Measurements from ENCODE around the gene ABLIM2.

ABLIM2 gene

DNA sequence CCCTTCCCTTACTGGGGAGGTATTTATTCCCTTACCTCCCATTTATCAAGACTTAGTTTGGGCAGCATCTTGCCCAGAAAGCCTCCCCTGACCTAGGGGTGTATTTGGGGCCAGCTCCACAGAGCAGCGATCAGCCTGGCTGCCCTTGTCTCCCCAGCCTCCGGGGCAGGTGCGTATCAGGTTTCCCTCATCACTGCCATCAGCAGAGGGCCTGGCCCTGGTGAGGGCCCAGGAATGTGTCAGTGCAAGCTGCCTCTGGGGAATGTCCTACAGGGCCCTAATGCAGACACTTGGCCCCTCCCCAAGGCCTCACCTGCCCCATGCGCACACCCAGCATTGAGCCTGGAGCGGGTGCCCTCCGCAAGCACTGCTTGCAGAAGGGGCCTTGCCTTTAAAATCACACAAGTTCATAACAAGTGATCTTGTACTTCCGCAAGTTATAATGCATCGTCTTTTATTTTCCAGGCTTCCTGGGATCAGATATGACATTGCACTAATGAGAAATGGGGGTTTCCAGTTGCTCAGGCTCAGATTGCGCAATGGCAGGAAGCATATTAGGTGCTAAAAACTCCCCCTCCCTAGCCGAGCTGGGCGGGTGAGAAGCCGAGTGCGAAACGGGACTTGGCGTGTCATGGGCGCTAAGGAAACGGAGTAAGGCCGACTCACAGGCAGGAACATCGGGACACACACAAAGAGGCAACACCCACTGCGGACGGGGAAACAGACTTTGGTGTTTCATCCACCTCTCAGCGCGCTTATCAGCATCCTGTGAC lies 193.5 kb downstream of the ABLIM2 start:
- Histone ChIP-seq H4K5ac (ENCODE audit: low read length) (no peak overlapping the region), H2AK5ac (ENCODE audit: low read length) (peak overlapping the region; percentile 15), H2BK5ac (ENCODE audit: low read length) (no peak overlapping the region), H4K8ac (ENCODE audit: low read depth, low read length) (no peak overlapping the region), H3K4me1 (ENCODE audit: control insufficient read depth, low read depth, low read length) (peaks cover 3% of the 10 kb centered on the region), H2BK15ac (replicated peaks; ENCODE audit: low read depth) (no peak overlapping the region), H3K79me1 (ENCODE audit: low read length) (no peaks in the 10 kb centered on the region), H3K18ac (ENCODE audit: low read length) (no peak overlapping the region), H3K79me2 (ENCODE audit: control insufficient read depth, insufficient read depth, low read length) (no peaks in the 10 kb centered on the region), H3K27me3 (ENCODE audit: insufficient read depth, low read length, poor library complexity) (no peaks in the 10 kb centered on the region), H3K4me3 (ENCODE audit: low read length) (no peak overlapping the region), H3K4ac (ENCODE audit: low read depth, low read length) (no peak overlapping the region), H3K56ac (ENCODE audit: low read length) (no peak overlapping the region), H3K23ac (ENCODE audit: low read length) (no peak overlapping the region), H2BK120ac (ENCODE audit: low read depth, low read length) (no peak overlapping the region), H3K4me2 (ENCODE audit: low read length) (no peak overlapping the region), H3K27ac (ENCODE audit: low read depth, low read length) (no peak overlapping the region), H3K36me3 (ENCODE audit: control insufficient read depth, insufficient read depth, low read length) (no peaks in the 10 kb centered on the region), H3K9ac (ENCODE audit: low read length) (no peak overlapping the region)
- DNase-seq = peak; percentile 46
- no CpG with 5 or more reads among the region's 23 CpGs for WGBS (ENCODE audit: extremely low coverage, insufficient coverage, low lambda C conversion rate)

DNA sequence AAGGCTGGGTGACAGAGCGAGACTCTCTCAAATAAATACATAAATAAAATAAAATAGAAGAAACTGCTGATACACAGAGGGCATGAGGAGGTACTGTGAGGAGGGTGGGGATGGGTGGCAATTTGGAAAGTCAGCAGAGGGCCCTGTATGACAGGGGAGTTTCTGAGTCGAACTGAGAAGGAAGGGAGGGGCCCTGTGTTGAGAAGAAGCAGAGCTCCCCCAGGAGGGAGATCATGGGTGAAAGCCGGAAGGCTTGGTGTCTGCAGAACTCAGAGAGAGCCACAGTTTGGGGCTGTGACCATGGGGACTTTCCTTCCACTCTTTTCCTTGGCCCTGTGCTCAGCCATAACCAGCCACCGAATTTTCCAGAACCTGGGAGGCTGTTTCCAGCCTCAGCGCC lies 194.2 kb downstream of the ABLIM2 start:
- no peak overlapping the region for H2BK120ac ChIP-seq (ENCODE audit: low read depth, low read length)
- no peaks in the 10 kb centered on the region for H3K27me3 ChIP-seq (ENCODE audit: insufficient read depth, low read length, poor library complexity)
- no peak overlapping the region for H3K27ac ChIP-seq (ENCODE audit: low read depth, low read length)
- no peak overlapping the region for H4K5ac ChIP-seq (ENCODE audit: low read length)
- DNase-seq = no peak
- no peak overlapping the region for H2BK5ac ChIP-seq (ENCODE audit: low read length)
- H3K4me3 ChIP-seq (ENCODE audit: low read length) = no peak overlapping the region
- no peak overlapping the region for H3K9ac ChIP-seq (ENCODE audit: low read length)
- peak overlapping the region; percentile 15 for H2AK5ac ChIP-seq (ENCODE audit: low read length)
- H3K79me1 ChIP-seq (ENCODE audit: low read length) = no peaks in the 10 kb centered on the region
- H3K36me3 ChIP-seq (ENCODE audit: control insufficient read depth, insufficient read depth, low read length) = no peaks in the 10 kb centered on the region
- no peak overlapping the region for H3K4ac ChIP-seq (ENCODE audit: low read depth, low read length)
- no peak overlapping the region for H3K18ac ChIP-seq (ENCODE audit: low read length)
- no peak overlapping the region for H4K8ac ChIP-seq (ENCODE audit: low read depth, low read length)
- no peak overlapping the region for H3K56ac ChIP-seq (ENCODE audit: low read length)
- no peak overlapping the region for H2BK15ac ChIP-seq (replicated peaks; ENCODE audit: low read depth)
- no peak overlapping the region for H3K4me2 ChIP-seq (ENCODE audit: low read length)
- no peaks in the 10 kb centered on the region for H3K4me1 ChIP-seq (ENCODE audit: control insufficient read depth, low read depth, low read length)
- H3K79me2 ChIP-seq (ENCODE audit: control insufficient read depth, insufficient read depth, low read length) = no peaks in the 10 kb centered on the region
- no CpG with 5 or more reads among the region's 5 CpGs for WGBS (ENCODE audit: extremely low coverage, insufficient coverage, low lambda C conversion rate)
- no peak overlapping the region for H3K23ac ChIP-seq (ENCODE audit: low read length)

DNA sequence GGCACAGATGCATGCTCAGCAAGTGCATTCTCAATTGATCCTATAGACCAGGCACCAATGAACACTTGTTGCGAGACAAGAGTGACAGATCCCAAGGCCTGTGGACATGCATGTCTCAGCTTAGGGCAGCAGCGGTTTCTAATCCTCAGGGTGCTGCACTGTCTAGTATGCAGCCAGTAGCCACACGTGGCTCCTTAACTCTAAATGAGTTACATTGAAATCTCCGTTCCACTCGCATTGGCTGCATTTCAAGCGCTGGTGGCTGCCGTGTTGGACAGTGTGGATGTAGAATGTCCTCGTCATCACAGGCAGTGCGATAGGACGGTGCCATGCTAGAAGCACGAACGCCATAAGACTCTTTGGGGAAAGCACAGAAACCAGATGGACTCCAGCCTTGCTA lies 194.9 kb downstream of the ABLIM2 start:
- no peak overlapping the region for H2BK120ac ChIP-seq (ENCODE audit: low read depth, low read length)
- H3K4me1 ChIP-seq (ENCODE audit: control insufficient read depth, low read depth, low read length) = no peaks in the 10 kb centered on the region
- no peaks in the 10 kb centered on the region for H3K27me3 ChIP-seq (ENCODE audit: insufficient read depth, low read length, poor library complexity)
- H3K79me1 ChIP-seq (ENCODE audit: low read length) = no peaks in the 10 kb centered on the region
- H3K56ac ChIP-seq (ENCODE audit: low read length) = no peak overlapping the region
- no peak overlapping the region for H3K18ac ChIP-seq (ENCODE audit: low read length)
- H3K4ac ChIP-seq (ENCODE audit: low read depth, low read length) = no peak overlapping the region
- no peak overlapping the region for H3K23ac ChIP-seq (ENCODE audit: low read length)
- no peak overlapping the region for H3K4me2 ChIP-seq (ENCODE audit: low read length)
- WGBS (ENCODE audit: extremely low coverage, insufficient coverage, low lambda C conversion rate) = no CpG with 5 or more reads among the region's 12 CpGs
- H2BK5ac ChIP-seq (ENCODE audit: low read length) = no peak overlapping the region
- no peaks in the 10 kb centered on the region for H3K79me2 ChIP-seq (ENCODE audit: control insufficient read depth, insufficient read depth, low read length)
- H3K36me3 ChIP-seq (ENCODE audit: control insufficient read depth, insufficient read depth, low read length) = no peaks in the 10 kb centered on the region
- no peak overlapping the region for H3K4me3 ChIP-seq (ENCODE audit: low read length)
- H3K27ac ChIP-seq (ENCODE audit: low read depth, low read length) = no peak overlapping the region
- no peak for DNase-seq
- no peak overlapping the region for H2AK5ac ChIP-seq (ENCODE audit: low read length)
- no peak overlapping the region for H4K5ac ChIP-seq (ENCODE audit: low read length)
- no peak overlapping the region for H2BK15ac ChIP-seq (replicated peaks; ENCODE audit: low read depth)
- H4K8ac ChIP-seq (ENCODE audit: low read depth, low read length) = no peak overlapping the region
- no peak overlapping the region for H3K9ac ChIP-seq (ENCODE audit: low read length)

DNA sequence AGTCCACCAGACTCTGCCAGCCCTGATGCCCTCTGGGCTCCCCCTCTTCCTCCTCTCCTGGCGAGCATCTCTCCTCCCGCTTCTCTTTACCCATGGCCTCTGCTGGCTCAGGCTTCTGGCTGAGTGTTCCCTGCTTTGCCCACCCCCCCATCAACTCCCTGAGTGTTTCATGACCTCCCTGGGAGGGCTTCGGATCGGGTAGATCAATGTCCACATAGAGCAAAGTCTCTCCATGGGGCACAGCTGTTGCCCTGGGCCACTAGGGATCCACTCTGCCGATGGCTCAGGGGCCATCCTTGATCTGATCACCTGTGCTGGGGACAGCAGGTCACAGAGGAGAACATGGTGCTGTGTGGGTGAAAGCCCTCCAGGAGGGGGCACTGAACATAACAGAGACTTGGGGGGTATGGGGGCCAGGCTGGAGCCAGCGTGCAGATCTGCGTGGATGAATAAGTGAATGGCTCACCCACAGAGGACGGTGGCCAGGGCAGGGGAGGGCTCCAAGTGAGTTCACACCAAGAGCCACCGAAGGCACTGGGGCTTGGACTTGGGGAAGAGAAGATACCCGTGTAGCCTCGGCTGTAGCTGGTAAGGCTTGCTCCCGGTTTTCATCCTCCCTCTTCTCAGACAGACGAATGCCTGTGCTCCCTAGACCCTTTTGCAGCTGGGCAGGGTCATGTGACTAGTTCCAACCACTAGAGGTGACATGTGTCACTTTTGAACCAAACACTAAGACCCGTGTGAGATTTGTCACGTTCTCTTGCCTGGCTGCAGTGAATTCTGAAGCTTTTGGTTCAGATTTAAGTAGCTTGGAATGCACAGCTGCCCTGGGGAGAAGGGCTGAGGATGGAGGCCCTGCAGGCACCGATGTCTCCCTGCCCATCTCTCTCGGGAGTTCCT lies 195.8 kb downstream of the ABLIM2 start:
- no peak for DNase-seq
- no peaks in the 10 kb centered on the region for H3K79me1 ChIP-seq (ENCODE audit: low read length)
- no peak overlapping the region for H3K9ac ChIP-seq (ENCODE audit: low read length)

DNA sequence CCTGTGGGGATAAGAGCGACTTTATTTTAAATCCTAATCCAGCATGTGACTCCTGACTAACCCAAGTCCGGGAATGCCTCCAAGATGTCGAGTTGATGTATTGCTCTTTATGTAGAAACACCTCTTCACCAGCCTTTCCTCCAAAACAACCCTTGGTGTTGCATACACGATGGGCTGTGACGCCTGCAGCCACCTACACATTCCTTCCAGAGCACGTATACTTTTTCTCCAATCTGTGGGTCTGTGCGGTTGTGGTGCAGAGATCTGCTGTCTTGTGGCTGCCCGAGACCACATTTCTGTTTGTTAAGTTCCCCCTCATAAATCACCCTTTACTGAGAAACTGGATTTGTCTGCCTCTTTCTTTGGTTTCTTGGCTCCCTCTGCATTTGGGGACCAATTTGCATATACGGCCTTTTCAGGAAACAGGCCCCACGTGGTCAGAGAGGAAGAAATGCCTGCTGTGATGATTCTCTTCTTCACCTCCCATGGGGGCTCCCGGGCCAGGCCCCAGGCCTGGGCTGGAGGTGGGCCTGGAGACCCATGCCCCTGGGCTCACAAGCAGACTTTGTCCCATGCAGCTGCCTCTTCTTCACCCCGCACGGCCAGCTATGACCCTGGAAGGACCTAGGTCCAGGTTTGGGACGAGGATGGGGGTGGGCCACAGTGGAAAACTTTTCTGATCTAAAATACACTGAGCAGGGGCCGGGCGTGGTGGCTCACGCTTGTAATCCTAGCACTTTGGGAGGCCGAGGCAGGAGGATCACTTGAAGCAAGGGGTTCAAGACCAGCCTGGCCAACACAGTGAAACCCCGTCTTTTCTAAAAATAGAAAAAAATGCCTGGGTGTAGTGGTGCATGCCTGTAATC lies 197.6 kb downstream of the ABLIM2 start:
- no peak overlapping the region for H2BK120ac ChIP-seq (ENCODE audit: low read depth, low read length)
- no peak overlapping the region for H2AK5ac ChIP-seq (ENCODE audit: low read length)
- no peak overlapping the region for H2BK5ac ChIP-seq (ENCODE audit: low read length)
- WGBS (ENCODE audit: extremely low coverage, insufficient coverage, low lambda C conversion rate) = no CpG with 5 or more reads among the region's 19 CpGs
- H3K9ac ChIP-seq (ENCODE audit: low read length) = no peak overlapping the region
- H3K4me1 ChIP-seq (ENCODE audit: control insufficient read depth, low read depth, low read length) = peaks cover 6% of the 10 kb centered on the region
- no peaks in the 10 kb centered on the region for H3K79me2 ChIP-seq (ENCODE audit: control insufficient read depth, insufficient read depth, low read length)
- H3K4ac ChIP-seq (ENCODE audit: low read depth, low read length) = no peak overlapping the region
- H3K36me3 ChIP-seq (ENCODE audit: control insufficient read depth, insufficient read depth, low read length) = no peaks in the 10 kb centered on the region
- H4K5ac ChIP-seq (ENCODE audit: low read length) = no peak overlapping the region
- no peak overlapping the region for H3K56ac ChIP-seq (ENCODE audit: low read length)
- no peak overlapping the region for H4K8ac ChIP-seq (ENCODE audit: low read depth, low read length)
- no peak overlapping the region for H3K4me2 ChIP-seq (ENCODE audit: low read length)
- H3K79me1 ChIP-seq (ENCODE audit: low read length) = no peaks in the 10 kb centered on the region
- no peak overlapping the region for H3K23ac ChIP-seq (ENCODE audit: low read length)
- DNase-seq = no peak
- H3K18ac ChIP-seq (ENCODE audit: low read length) = no peak overlapping the region
- H3K4me3 ChIP-seq (ENCODE audit: low read length) = no peak overlapping the region
- H2BK15ac ChIP-seq (replicated peaks; ENCODE audit: low read depth) = no peak overlapping the region
- no peak overlapping the region for H3K27ac ChIP-seq (ENCODE audit: low read depth, low read length)
- H3K27me3 ChIP-seq (ENCODE audit: insufficient read depth, low read length, poor library complexity) = no peaks in the 10 kb centered on the region

More for the DNA sequence above, 195.8 kb downstream of the ABLIM2 start:
- Histone ChIP-seq H3K4me3 (ENCODE audit: low read length) (no peak overlapping the region), H2BK120ac (ENCODE audit: low read depth, low read length) (no peak overlapping the region), H3K79me2 (ENCODE audit: control insufficient read depth, insufficient read depth, low read length) (no peaks in the 10 kb centered on the region), H3K23ac (ENCODE audit: low read length) (no peak overlapping the region), H3K27me3 (ENCODE audit: insufficient read depth, low read length, poor library complexity) (no peaks in the 10 kb centered on the region), H4K5ac (ENCODE audit: low read length) (no peak overlapping the region), H2AK5ac (ENCODE audit: low read length) (no peak overlapping the region), H3K4me1 (ENCODE audit: control insufficient read depth, low read depth, low read length) (no peaks in the 10 kb centered on the region), H3K4me2 (ENCODE audit: low read length) (no peak overlapping the region), H4K8ac (ENCODE audit: low read depth, low read length) (no peak overlapping the region), H2BK15ac (replicated peaks; ENCODE audit: low read depth) (no peak overlapping the region), H3K36me3 (ENCODE audit: control insufficient read depth, insufficient read depth, low read length) (no peaks in the 10 kb centered on the region), H2BK5ac (ENCODE audit: low read length) (no peak overlapping the region), H3K56ac (ENCODE audit: low read length) (peak overlapping the region; percentile 51), H3K27ac (ENCODE audit: low read depth, low read length) (no peak overlapping the region), H3K4ac (ENCODE audit: low read depth, low read length) (no peak overlapping the region), H3K18ac (ENCODE audit: low read length) (no peak overlapping the region)
- no CpG with 5 or more reads among the region's 17 CpGs for WGBS (ENCODE audit: extremely low coverage, insufficient coverage, low lambda C conversion rate)

Measured in mesendoderm (in vitro differentiated cells).